ENCODE measurements around the gene WDR74. TPM values are rescaled to one million over a fixed set of nuclear protein-coding genes. Genes with fewer than 3 reads are reported as not detected.

The WDR74 gene
- total and polyA plus RNA-seq, 2 of the 13 experiments (the other 11 are each of a cell fraction or from before 2014, with no cell fraction given) = 77.0 to 83.3 TPM

- TF ChIP-seq MZF1 (CRISPR knock-in tag; IDR thresholded peaks at IDR 0.05; ENCODE audit: borderline replicate concordance) (0 out of 2 replicates have a peak, but pooled peaks have one; percentile 58), ARID5B (CRISPR knock-in tag; IDR thresholded peaks at IDR 0.05) (0 out of 2 replicates have a peak, but pooled peaks have one; percentile 13), ZBTB39 (CRISPR knock-in tag; IDR thresholded peaks at IDR 0.05) (no peak; the same call in 1 of the 2 replicates), SNRNP70 (IDR thresholded peaks at IDR 0.05; ENCODE audit: low read depth, low read length) (no peak), ISX (CRISPR knock-in tag; conservative IDR thresholded peaks at IDR 0.05) (no peak), MEIS2 (CRISPR knock-in tag; IDR thresholded peaks at IDR 0.05) (no peak), ZNF10 (CRISPR knock-in tag; IDR thresholded peaks at IDR 0.05; ENCODE audit: borderline replicate concordance, low read depth) (no peak), ZNF552 (CRISPR knock-in tag; IDR thresholded peaks at IDR 0.05; ENCODE audit: borderline replicate concordance) (no peak; the same call in 1 of the 2 replicates), ZNF414 (CRISPR knock-in tag; IDR thresholded peaks at IDR 0.05) (peak; percentile 90), SNAPC4 (CRISPR knock-in tag; IDR thresholded peaks at IDR 0.05) (no peak), GPN1 (CRISPR knock-in tag; IDR thresholded peaks at IDR 0.05; ENCODE audit: borderline replicate concordance) (0 out of 2 replicates have a peak, but pooled peaks have one; percentile 50), SOX5 (CRISPR knock-in tag; IDR thresholded peaks at IDR 0.05; ENCODE audit: borderline replicate concordance) (no peak), ZNF205 (CRISPR knock-in tag; IDR thresholded peaks at IDR 0.05) (0 out of 2 replicates have a peak, but pooled peaks have one; percentile 59), RARG (CRISPR knock-in tag; IDR thresholded peaks at IDR 0.05; ENCODE audit: low read depth) (no peak), CENPT (CRISPR knock-in tag; IDR thresholded peaks at IDR 0.05; ENCODE audit: low read depth) (0 out of 2 replicates have a peak, but pooled peaks have one; percentile 54), ZNF619 (CRISPR knock-in tag; IDR thresholded peaks at IDR 0.05) (peak; percentile 37; the same call in 1 of the 2 replicates), ZNF737 (CRISPR knock-in tag; IDR thresholded peaks at IDR 0.05; ENCODE audit: borderline replicate concordance) (0 out of 2 replicates have a peak, but pooled peaks have one; percentile 87)
Measured at GRCh38 chr11:62791501-62792201, 47.7 kb downstream of the WDR74 start, which contains the start of gene TMEM223 (continued).

All from HepG2 (cell line).